GM18517 (cell line): Measurements from ENCODE around the gene RIMS4.

Experiments
- ATAC-seq: cut with Tn5 transposase; IDR thresholded peaks from one replicate; pipeline ENCODE4 v1.9.1; 2021; ENCODE audit warnings: mild to moderate bottlenecking, moderate library complexity; ENCODE audit not compliant: unreplicated experiment

The RIMS4 gene

DNA sequence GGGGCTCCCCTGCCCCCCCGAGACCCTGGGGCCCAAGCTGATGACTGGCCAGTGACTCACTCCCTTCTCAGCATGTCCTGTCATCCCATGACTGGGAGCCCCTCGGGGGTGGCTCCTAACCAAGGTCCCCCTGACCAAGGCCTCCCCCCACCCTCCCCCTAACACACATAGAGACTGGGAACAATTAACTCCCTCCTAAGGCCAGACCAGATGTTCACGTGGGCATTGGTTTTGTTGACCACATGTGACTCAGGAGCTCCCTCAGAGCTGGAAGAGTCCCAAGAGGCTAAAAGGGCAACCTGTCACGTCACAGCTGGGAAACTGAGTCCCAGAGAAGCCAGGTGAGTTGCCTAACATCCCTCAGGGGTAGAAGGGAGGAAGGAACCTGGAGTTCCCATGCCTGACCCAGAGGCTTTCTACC is 105.8 kb downstream of the RIMS4 start:
- no peak for ATAC-seq

DNA sequence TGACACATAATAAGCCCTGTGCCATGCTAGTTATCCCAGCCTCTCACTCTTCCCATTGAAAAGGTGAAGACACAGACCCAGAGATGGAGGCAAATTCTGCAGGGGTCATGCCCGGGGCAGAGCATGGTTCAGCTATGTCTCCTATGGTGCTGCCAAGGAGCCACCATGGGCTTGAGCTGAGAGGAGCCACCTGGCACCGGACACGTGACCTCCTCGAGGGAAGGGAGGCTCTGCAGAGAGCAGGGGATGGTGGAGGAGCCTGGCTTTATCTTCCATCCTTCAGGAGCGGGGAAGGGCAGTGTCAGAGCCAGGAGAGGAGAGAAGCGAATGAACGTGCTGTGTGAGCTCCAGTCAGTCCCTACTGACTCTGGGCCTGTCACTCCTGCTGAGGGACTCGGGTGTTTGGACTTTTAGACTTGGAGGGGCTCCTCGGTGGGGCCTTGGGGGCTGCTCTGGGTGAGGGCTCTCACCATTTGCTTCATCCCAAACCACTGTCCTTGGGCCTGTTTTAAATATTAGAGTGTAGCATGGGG is 106.3 kb downstream of the RIMS4 start:
- no peak for ATAC-seq

DNA sequence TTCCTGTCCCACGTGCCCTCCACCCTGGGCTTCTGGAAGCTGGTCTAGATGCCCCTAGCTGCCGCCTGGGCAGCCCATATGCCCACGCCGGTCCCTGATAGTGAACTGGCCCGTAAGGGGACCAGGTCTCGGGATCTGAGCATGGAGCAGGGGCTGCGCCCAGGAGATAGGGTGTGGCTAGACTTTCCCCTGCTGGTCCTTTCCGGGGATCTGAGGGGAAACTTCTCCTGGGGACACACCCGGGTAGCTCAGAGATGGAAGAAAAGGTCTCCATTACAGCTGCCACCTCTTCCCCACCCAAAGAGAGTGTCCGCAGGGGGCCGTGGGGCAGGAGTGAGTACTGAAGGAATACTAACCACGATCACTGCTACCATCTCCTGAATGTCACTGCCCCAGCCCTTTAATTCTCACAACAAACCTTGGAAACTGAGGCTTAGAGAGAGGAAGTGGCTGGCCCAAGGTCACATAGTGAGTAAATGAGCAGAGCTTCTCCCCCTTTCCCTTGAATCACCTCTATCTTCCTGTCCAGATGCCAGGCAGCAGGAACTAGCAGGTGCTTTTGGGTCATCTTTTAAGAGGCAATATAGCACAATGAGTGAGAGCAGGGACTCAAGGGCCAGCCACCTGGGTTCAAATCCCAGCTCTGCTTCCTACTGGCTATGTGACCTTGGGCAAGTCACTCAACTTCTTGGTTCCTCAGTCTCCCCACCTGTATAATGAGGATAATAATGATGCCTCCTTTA is 107.0 kb downstream of the RIMS4 start:
- no peak for ATAC-seq

DNA sequence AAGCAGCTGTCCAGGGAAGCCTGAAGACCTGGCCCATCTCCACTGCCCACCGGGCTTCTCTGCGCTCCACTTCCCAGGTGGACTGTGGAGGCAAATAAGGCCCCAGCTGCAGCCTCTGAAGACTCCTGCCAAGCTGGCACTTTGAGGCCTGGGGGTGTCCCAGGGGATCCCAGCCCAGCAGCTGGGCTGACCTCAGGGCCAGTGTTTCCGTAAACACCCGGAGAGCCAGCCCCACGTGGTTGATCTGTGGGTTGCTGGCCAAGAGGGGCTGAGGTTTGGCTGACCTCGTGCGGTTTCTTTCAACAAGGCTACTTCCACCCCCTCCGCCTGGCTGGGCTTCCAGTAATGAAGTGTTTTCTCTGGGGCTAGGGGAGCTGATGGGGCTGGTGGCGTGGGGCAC is 107.6 kb downstream of the RIMS4 start:
- no peak for ATAC-seq

DNA sequence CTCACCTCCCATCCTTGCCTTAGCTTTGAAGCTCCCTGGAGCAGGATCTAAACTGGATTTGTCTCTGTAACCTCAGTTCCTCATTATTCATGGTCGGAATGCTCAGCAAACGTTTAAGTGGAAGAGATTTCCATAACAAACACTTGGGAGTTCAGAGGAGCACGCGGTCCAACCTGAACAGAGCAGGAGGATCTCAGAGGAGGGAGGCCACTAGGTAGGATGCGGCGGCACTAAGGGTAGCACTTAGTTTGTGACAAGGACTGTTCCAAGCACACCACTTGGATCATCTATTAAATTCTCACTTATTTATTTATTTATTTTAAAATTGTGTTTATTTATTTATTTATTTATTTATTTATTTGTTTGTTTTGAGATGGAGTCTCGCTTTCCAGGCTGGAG is 108.5 kb downstream of the RIMS4 start:
- no peak for ATAC-seq
